ENCODE results near the gene TIAL1.
"Not testable (repeated sequence)": the region's sequence is repeated elsewhere in the genome, so short reads cannot be mapped to it uniquely, and the experiment has no call there.

TIAL1 gene

DNA sequence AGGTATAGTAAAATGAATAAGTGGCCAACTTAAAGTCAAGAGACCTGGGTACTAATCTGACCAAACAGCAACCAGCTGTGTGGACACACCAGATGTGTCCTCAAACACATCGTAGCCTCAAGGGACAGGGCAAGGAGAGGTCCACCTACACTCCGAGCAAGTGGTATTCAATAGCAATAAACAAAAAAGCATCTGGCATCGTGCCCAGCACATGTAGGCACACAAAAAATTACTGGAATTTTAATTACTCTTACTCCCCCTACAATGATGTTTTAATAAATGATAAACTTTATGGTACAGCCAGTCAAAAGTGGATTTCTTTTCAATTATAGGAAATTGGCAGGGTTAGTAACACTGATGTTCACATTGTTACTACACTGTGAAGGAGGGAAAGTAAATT, 50.8 kb downstream of the TIAL1 start:
- peak; percentile 74 for DNase-seq

- DNase-seq, result no peak
Measured at GRCh38 chr10:119545310-119545709, 51.5 kb downstream of the TIAL1 start.

- no peak for DNase-seq
Measured at GRCh38 chr10:119543814-119544642, 52.7 kb downstream of the TIAL1 start.

DNA sequence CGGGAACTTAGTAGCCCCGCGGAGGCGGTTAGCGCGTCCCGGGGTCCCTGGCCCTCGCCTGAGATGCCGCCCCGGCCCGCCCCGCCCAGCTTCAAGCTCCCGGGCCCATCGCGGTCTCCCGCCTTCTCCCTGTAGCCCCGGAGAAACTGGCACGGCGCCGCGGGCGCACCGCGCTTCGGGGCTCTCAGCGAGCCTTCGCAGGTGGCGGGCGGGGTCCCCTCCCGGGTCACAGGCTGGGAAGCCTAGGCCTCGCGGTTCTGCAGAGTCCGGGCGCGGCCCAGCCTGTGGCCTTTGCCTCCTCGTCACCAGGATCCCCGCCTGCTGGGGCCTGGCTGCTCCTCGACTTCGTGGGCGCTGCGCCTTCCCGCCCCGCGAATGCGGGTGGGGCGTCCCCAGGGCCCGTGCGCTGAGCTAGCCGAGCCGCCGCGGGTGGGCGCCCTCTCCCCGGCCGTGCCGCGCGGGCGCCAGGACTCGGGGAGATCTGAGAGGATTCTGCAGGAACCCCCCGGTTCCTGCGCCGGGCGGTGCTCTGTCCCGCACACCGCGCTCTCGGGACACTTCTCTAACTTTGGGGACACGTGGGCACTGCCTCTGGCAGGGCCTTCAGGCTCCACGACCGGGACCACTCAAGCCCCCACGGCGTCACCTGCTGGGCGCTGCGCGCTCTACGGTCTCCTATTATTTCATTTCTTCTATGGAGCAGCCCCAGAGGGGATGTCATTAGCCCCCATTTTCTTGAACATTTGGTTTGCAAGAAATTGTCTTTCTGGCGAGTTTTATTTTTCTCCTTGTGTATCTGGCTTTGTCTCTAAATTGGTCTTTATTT, 53.6 kb downstream of the TIAL1 start:
- DNase-seq, result peak; percentile 67

GRCh38 chr10:119542357-119542987, 54.3 kb downstream of the TIAL1 start, which contains the start of gene RGS10:
Gene RGS10, minus strand, starts transcription at chr10:119542719. Its CDS starts 81 bp downstream, at chr10:119542638.
- DNase-seq, result peak; percentile 80

- no peak for DNase-seq
Measured at GRCh38 chr10:119541459-119542356, 55.1 kb downstream of the TIAL1 start.

DNA sequence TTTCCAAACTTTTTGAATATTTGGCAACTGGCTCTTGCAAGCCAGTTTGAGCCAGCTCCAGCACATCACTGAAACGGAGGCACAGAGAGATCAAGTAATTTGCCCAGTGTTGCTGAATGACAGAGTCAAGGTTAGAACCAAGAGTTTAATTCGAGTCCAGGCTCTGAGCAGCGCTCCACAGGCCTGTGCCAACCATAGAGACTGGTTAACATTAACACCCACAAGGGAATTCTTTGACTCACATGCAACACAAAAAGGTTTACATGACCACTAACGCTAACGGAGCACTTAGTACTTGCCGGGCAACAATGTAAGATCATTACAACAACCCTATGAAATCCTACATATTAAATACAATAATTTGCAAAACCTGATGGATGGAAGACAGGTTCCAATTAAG, 55.7 kb downstream of the TIAL1 start:
- DNase-seq, result no peak

GRCh38 chr10:119540038-119540437, 56.7 kb downstream of the TIAL1 start:
- DNase-seq, result no peak

- no peak for DNase-seq
Measured at GRCh38 chr10:119539359-119539825, 57.4 kb downstream of the TIAL1 start.

DNA sequence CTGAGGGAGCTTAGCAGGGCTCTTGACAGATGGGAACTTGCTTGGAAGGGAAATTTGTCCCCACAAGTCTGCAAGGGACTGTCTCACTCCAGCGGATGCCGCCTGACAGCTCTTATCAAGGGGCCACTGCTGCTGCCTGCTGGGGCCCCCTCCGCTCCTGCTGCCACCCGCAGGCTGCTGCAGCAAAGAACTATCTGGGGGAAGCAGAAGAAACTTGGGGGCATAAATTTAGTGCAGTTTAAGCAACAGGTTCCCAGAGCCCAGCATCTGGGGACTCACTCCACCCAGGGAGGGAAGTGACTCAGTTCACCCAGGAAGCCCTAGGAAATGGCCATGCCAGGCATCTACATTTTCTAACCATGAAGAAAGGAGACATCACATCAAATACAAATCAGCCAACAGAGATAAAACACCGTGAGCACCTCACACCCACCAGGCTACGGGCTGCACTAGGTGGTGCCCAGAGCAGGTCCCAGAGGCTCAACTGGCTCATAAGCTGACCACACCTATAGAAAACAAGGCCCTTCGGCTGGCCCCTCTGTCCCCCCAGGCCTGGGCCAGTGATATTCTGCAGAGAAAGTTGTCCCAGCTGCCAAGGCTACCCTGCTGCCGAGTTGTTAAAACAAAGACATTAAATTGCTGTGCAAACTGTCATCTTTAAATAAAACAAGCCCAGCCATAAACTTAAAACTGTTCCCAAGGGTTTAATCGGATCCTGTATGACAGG, 58.0 kb downstream of the TIAL1 start:
- DNase-seq, result no peak

GRCh38 chr10:119537953-119538630, 58.7 kb downstream of the TIAL1 start:
- no peak for DNase-seq

DNA sequence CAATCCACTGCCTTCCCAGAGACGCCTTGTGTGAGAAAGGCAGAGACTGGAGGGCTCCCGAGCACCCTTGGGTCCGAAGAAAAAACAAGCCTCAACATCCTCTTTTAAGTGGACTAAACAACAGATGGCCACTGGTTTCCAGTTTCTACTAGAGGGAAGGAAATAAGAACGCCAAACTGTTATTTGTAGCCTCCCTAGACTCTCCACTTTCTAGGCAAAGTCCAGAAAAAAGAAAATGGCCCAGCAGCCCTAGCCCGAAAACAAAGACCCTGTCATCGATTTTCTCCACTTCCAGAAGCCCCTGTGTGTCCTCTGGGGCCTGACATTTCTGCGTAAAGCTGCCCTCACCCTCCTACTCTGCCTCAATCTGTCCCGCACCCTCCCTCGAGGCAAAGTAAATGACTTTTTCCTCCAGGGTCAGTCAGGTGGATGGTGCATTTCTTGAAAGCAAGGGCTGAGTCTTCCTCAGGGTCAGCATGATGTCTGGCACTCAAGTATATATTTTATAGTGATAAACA, 60.2 kb downstream of the TIAL1 start:
- no peak for DNase-seq

DNA sequence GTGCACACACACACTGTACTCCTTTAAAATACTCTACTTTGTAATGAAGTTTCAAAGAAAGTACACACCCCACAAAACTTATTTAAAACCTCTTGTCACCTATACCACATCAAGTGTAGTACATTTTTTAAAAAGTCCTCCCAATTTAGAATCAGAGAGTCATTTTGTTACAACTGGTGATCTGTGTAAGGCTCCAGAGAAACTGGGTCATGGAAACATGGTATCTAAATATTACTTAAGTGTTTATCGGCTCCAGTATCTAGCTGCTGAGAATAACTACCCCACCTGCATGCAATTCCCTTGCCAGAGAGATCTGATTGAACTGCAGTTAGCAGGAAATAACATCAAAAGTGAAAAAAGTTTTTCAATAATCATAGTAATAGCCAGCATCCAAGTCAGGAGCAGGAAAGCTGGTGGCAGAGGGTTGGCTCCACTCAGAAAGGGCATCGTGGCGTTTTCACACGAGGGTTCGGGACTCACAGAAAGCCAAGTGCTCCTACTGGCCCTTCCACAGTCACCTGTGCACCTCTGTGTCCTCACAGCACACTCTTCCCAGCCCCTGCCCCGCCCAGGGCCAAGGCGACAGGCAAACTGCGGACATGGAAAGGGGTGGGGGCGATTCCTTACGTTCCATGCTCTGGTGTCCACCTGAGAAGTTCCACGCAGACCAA, 60.8 kb downstream of the TIAL1 start:
- DNase-seq, result no peak

DNA sequence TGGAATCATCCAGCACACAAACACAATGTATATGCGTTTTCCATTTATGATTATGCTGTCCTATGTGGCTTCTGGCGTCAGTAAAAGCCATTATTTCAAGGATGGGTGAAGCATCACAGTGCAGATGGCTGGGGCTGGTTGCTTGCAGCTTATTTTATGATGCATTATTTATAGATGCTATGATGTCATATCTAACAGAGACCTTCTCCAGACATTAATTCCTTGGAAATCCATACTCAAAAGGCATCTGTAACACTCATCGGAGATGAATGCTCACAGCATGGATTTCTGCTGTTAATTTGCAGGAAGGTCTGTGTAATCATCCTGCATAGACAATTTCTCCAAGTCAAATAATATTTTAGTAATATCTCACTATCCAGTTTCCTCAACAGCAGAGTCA, 61.5 kb downstream of the TIAL1 start:
- no peak for DNase-seq

DNA sequence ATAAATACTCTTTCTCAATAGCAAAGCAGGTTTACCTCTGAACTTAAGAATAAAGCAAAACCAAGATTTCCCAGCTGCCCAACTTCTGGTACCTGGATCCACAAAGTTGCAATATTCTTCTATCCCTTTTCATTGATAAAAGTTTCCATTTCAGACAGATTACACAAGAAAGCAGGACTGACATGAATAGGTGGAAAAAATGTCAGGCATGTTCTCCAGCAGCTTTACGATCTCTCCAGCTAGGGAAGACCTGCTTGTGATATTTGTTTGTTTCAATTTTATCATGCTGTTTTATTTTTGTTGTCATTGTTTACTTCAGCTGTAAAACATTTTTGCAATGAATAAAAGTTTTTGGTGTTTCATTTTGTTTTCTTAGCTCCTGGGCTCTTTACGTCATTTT, 63.3 kb downstream of the TIAL1 start:
- DNase-seq, result no peak

DNA sequence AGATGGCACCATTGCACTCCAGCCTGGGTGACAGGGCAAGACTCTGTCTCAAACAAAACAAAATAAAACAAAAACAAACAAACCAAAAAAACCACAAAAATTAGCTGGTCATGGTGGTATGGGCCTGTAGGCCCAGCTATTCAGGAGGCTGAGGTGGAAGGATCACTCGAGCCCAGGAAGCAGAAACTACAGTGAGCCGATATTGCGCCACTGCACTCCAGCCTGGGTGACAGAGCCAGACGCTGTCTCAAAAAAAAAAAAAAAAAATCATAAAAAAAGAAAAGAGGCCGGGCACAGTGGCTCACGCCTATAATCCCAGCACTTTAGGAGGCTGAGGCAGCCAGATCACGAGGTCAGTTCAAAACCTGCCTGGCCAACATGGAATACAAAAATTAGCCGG, 64.0 kb downstream of the TIAL1 start:
- DNase-seq, result not testable (repeated sequence)

- not testable (repeated sequence) for DNase-seq
Measured at GRCh38 chr10:119532251-119532650, 64.5 kb downstream of the TIAL1 start.

- DNase-seq, result no peak
Measured at GRCh38 chr10:119531067-119531466, 65.7 kb downstream of the TIAL1 start.

GRCh38 chr10:119528663-119529237, 68.0 kb downstream of the TIAL1 start:
- DNase-seq, result not testable (repeated sequence)
